Glutamatergic neuron (in vitro differentiated cells): Measurements from ENCODE around the gene ALDH3B2. TPM values are rescaled to one million over a fixed set of nuclear protein-coding genes. Genes with fewer than 3 reads are reported as not detected.

Experiments used
- DNase-seq: peaks from one replicate; pipeline ENCODE4 v3.0.0; 2022
- H3K27ac Mint-ChIP-seq: one replicate; pipeline ENCODE4 v1.8.0; 2020; ENCODE audit warnings: mild to moderate bottlenecking, mixed read lengths, inconsistent platforms; ENCODE audit not compliant: unreplicated experiment
- H3K27me3 Mint-ChIP-seq: one replicate; pipeline ENCODE4 v1.8.0; 2020; ENCODE audit warnings: mild to moderate bottlenecking, moderate library complexity, mixed read lengths, inconsistent platforms; ENCODE audit not compliant: unreplicated experiment
- H3K36me3 Mint-ChIP-seq: one replicate; pipeline ENCODE4 v1.8.0; 2020; ENCODE audit warnings: mild to moderate bottlenecking, mixed read lengths, inconsistent platforms; ENCODE audit not compliant: unreplicated experiment
- H3K4me1 Mint-ChIP-seq: one replicate; pipeline ENCODE4 v1.8.0; 2020; ENCODE audit warnings: mild to moderate bottlenecking, low read depth, mixed read lengths, inconsistent platforms; ENCODE audit not compliant: unreplicated experiment
- H3K4me3 Mint-ChIP-seq: one replicate; pipeline ENCODE4 v1.8.0; 2020; ENCODE audit warnings: mild to moderate bottlenecking, mixed read lengths, inconsistent platforms; ENCODE audit not compliant: unreplicated experiment
- H3K9me3 Mint-ChIP-seq: one replicate; pipeline ENCODE4 v1.8.0; 2020; ENCODE audit warnings: mild to moderate bottlenecking, moderate library complexity, mixed read lengths, inconsistent platforms; ENCODE audit not compliant: unreplicated experiment
- total RNA-seq: library from RNA; stranded (reverse); fragmentation: NEBNext Ultra II Directional; extraction: Animal tissue kit (Norgen Biotek cat#: 25700); gene quantifications from one replicate; pipeline ENCODE4 v1.2.1, GENCODE V29; 2021; ENCODE audit not compliant: unreplicated experiment
- TF ChIP-seq, protein P1 (sequence below): fragments of 200-600 bp; sonication (generic); IDR thresholded peaks from one replicate; pipeline ENCODE4 v1.5.0; 2021; ENCODE audit not compliant: partially characterized antibody, unreplicated experiment

The ALDH3B2 gene
- total RNA-seq, 1 donor from 2014 or later: not detected

DNA sequence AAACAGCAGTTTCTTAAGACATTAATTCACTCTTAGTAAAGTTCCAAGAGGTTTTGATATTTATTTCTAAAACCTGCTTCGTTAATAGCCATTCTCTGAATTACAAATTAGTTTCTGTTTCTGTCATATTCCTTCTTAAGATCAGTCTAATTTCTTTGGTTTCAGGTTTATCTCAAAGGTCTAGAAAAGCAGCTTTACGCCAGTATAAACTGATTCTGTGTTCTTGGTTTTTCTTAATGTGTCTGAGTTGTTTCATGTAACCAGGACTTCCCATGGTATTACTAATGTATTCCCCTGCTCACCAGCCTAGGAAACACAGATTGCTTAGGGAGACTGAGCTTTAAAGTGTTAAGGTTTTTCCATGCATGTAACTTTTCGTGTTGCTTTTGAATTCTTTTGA, 17.1 kb downstream of the ALDH3B2 start:
- no peak for DNase-seq
- H3K27me3 Mint-ChIP-seq: peaks cover 3% of the 10 kb centered on the region
- H3K4me1 Mint-ChIP-seq: no peaks in the 10 kb centered on the region
- no peak overlapping the region for H3K27ac Mint-ChIP-seq
- TF ChIP-seq, protein P1, sequence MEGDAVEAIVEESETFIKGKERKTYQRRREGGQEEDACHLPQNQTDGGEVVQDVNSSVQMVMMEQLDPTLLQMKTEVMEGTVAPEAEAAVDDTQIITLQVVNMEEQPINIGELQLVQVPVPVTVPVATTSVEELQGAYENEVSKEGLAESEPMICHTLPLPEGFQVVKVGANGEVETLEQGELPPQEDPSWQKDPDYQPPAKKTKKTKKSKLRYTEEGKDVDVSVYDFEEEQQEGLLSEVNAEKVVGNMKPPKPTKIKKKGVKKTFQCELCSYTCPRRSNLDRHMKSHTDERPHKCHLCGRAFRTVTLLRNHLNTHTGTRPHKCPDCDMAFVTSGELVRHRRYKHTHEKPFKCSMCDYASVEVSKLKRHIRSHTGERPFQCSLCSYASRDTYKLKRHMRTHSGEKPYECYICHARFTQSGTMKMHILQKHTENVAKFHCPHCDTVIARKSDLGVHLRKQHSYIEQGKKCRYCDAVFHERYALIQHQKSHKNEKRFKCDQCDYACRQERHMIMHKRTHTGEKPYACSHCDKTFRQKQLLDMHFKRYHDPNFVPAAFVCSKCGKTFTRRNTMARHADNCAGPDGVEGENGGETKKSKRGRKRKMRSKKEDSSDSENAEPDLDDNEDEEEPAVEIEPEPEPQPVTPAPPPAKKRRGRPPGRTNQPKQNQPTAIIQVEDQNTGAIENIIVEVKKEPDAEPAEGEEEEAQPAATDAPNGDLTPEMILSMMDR: no peak
- H3K9me3 Mint-ChIP-seq: no peaks in the 10 kb centered on the region
- H3K4me3 Mint-ChIP-seq: no peak overlapping the region
- no peaks in the 10 kb centered on the region for H3K36me3 Mint-ChIP-seq

DNA sequence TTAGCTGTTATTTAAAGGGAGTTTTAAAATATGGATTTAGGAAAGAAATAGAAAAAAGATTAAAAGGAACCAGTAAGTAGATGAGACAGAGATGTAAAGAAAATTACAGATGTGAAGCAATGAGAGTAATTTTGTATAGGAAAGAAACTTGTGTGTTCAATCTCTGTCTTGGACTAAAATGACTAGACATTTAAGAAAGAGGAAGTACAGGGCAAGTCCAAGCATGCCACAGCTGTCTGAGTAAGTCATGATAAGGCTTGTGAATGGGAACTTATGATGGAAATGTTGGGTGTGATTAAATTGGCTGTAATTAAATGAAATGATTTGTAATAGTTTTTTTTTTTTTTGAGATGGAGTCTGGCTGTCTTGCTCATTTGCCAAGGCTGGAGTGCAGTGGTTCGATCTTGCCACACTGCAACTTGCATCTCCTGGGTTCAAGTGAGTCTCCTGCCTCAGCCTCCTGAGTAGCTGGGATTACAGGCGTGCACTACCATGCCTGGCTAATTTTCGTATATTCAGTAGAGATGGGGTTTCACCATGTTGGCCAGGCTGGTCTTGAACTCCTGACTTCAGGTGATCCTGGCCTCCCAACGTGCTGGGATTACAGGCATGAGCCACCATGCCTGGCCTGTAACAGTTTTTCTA, 18.0 kb downstream of the ALDH3B2 start:
- H3K27ac Mint-ChIP-seq: no peak overlapping the region
- TF ChIP-seq, protein P1: no peak
- H3K36me3 Mint-ChIP-seq: no peaks in the 10 kb centered on the region
- DNase-seq: no peak
- H3K27me3 Mint-ChIP-seq: peaks cover 3% of the 10 kb centered on the region
- no peak overlapping the region for H3K4me3 Mint-ChIP-seq
- no peaks in the 10 kb centered on the region for H3K9me3 Mint-ChIP-seq
- H3K4me1 Mint-ChIP-seq: no peaks in the 10 kb centered on the region

DNA sequence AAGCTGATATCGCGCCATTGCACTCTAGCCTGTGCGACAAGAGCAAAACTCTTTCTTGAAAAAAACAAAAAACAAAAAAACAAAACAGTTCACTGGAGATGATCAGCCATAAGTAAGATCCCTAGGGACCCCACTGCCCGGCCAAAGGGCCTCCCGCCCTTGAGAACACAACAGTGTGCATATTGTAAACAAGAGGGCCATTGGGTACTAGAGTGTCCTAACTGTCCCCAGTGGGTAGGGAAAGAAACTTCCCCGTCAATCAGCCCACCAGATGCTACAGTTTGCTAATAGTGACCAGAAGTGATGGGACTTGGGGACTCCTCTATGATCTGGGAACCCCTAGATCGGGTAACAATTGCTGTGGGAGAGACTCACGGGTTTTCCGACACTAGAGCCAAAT, 20.2 kb downstream of the ALDH3B2 start:
- H3K27me3 Mint-ChIP-seq: peaks cover 2% of the 10 kb centered on the region
- no peak overlapping the region for H3K27ac Mint-ChIP-seq
- H3K4me3 Mint-ChIP-seq: no peak overlapping the region
- TF ChIP-seq, protein P1: no peak
- H3K36me3 Mint-ChIP-seq: no peaks in the 10 kb centered on the region
- DNase-seq: no peak
- H3K9me3 Mint-ChIP-seq: no peaks in the 10 kb centered on the region
- H3K4me1 Mint-ChIP-seq: no peaks in the 10 kb centered on the region

DNA sequence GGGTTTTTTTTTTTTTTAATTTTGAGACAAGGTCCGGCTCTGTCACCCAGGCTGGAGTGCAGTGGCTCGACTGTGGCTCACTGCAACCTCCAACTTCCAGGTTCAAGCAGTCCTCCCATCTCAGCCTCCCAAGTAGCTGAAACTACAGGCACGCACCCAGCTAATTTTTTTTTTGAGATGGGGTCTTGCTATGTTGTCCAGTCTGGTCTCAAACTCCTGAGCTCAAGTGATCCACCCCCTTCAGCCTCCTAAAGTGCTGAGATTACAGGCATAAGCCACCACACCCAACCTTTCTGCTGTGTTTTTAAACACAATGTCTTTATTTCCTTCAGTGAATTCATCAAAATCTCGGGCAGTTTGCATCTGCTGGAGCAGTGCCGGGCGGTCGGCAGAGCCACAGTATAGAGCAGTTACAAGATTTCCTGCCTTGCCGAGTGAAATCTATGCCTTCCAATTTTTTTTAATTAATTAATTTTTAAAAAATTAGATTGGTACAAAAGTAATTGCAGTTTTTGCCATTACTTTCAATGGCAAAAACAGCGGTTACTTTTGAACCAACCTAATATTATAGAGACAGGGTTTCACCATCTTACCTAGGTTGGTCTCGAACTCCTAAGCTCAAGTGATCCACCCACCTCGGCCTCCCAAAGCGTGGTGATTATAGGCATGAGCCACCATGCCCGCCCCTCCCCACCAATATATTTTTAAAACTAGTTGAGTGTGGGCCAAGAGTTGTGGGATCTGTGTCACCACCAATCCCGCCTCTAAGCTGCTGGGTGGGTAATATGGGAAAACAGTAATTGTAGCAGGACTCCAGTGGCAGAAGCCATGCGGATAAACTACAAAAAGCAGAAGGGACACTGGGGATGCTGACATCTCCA, 21.2 kb downstream of the ALDH3B2 start:
- Mint-ChIP-seq H3K4me1 (no peaks in the 10 kb centered on the region), H3K27ac (no peak overlapping the region), H3K9me3 (no peaks in the 10 kb centered on the region), H3K36me3 (no peaks in the 10 kb centered on the region), H3K27me3 (peaks cover 2% of the 10 kb centered on the region), H3K4me3 (no peak overlapping the region)
- no peak for DNase-seq
- TF ChIP-seq, protein P1: no peak
